ENCODE measurements around the gene ZSCAN12. TPM values are rescaled to one million over a fixed set of nuclear protein-coding genes. Genes with fewer than 3 reads are reported as not detected.
"Not testable (repeated sequence)": the region's sequence is repeated elsewhere in the genome, so short reads cannot be mapped to it uniquely, and the experiment has no call there.

Gene ZSCAN12
- 10 to 100 TPM; 11.4 to 11.5 TPM for total RNA-seq
- 1 to 10 TPM; 1.8 to 3.8 (median 3.3) TPM for polyA plus RNA-seq
- total RNA-seq: 14.8 to 41.8 (median 31.5) reads per million in 6 experiments

- Mint-ChIP-seq H3K9me3 (peaks cover 0 to 9% (median 0%) of the 10 kb centered on the region in 9 donors), H3K4me3 (peak within 1 kb of the TSS; percentile 87 to 97 (median 95)), H3K4me1 (peaks cover 29 to 49% (median 45%) of the 10 kb centered on the region in 4 donors), H3K27me3 (peaks cover 9 to 26% (median 15%) of the 10 kb centered on the region in 5 donors), H3K27ac (peak within 1 kb of the TSS; percentile 91 to 98 (median 96)), H3K36me3 (peaks cover 0 to 40% (median 36%) of the 10 kb centered on the region in 3 donors)
- peak; percentile 94 for ATAC-seq
- POLR2A ChIA-PET: interaction anchor here (0.8 to 2.2 kb wide), 6 partner anchors 16 to 263 kb away, joined by 3 to 14 read pairs (median 4); partner anchors contain the start of genes ZKSCAN4, ZSCAN23 and ZSCAN26
- peak; percentile 71 to 92 (median 84) for DNase-seq
Measured at GRCh38 chr6:28399350-28400121, at the start of gene ZSCAN12. Gene ZSCAN12 (minus strand): TSS chr6:28399747. CDS start chr6:28398405, 1,342 bp downstream.

- Mint-ChIP-seq H3K27ac (peak overlapping the region in 9 of 10 donors; percentile 9 to 84 (median 39)), H3K4me3 (peak overlapping the region in 9 of 10 donors; percentile 20 to 67 (median 46))
Measured at GRCh38 chr6:28449056-28449455, 49.5 kb upstream of the ZSCAN12 start.

DNA sequence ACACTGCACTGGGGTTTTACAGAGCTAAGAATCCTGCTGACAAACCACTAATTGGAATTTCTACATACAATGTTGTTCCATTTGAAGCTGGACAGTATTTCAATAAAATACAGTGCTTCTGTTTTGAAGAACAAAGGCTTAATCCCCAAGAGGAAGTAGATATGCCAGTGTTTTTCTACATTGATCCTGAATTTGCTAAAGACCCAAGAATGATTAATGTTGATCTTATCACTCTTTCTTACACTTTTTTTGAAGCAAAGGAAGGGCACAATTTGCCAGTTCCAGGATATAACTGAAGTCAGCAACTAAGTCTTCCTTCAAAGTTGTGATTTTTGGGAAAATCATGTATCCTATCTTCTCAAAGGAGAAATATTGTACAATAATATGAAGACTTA, 48.0 kb upstream of the ZSCAN12 start:
- peak overlapping the region in 6 of 10 donors; percentile 8 to 87 (median 58) for H3K27ac Mint-ChIP-seq
- H3K4me3 Mint-ChIP-seq: peak overlapping the region; percentile 75 to 94 (median 90)
- ATAC-seq, DNase-seq, POLR2A ChIA-PET, H3K36me3 Mint-ChIP-seq: not testable (repeated sequence)
- peaks cover 0 to 10% (median 3%) of the 10 kb centered on the region in 9 donors for H3K9me3 Mint-ChIP-seq
- peaks cover 0 to 38% (median 16%) of the 10 kb centered on the region in 5 donors for H3K27me3 Mint-ChIP-seq
- H3K4me1 Mint-ChIP-seq: peaks cover 18 to 43% (median 40%) of the 10 kb centered on the region in 4 donors

More at GRCh38 chr6:28449056-28449455, 49.5 kb upstream of the ZSCAN12 start:
- Mint-ChIP-seq H3K9me3 (peaks cover 0 to 8% (median 0%) of the 10 kb centered on the region in 9 donors), H3K36me3 (peaks cover 0 to 5% (median 0%) of the 10 kb centered on the region in 3 donors), H3K4me1 (peaks cover 10 to 28% (median 25%) of the 10 kb centered on the region in 4 donors), H3K27me3 (peaks cover 0 to 39% (median 16%) of the 10 kb centered on the region in 5 donors)
- peak in 8 of 10 donors; percentile 30 to 82 (median 60) for DNase-seq
- POLR2A ChIA-PET: interaction anchor here (0.6 kb wide), 1 partner anchor 90 kb away, joined by 3 read pairs; no protein-coding TSS in a partner anchor
- peak; percentile 95 to 97 for ATAC-seq

DNA sequence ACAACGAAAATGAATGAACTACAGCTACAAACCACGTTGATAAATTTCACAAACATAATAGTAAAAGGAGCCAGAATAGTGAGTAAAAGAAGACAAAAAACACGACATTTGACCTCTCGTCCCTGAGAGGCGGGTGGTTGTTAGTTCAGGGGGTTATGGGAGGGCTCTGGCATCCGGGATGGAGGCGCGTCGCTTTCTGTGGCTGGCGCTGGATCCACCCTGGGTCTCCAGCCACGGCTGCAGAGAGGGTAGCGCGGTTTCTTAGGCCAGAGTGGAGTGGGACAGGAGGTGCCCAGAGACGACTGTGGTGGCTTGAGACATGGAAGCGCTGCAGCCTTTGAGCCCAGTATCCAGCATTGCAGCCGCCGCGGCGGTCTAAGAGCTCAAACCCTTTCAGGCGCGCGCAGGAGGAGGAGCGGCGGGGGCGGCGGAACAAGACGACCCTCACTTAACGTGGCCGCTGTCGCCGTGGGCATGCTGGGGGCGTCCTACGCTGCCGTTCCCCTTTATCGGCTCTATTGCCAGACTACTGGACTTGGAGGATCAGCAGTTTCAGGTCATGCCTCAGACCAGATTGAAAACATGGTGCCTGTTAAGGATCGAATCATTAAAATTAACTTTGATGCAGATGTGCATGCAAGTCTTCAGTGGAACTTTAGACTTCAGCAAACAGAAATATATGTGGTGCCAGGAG, 47.4 kb upstream of the ZSCAN12 start:
- DNase-seq: peak in 2 of 10 donors; percentile 8 to 10
- POLR2A ChIA-PET: no interaction called here
- ATAC-seq: no peak
- H3K36me3 Mint-ChIP-seq: peaks cover 0 to 5% (median 0%) of the 10 kb centered on the region in 3 donors
- peaks cover 18 to 43% (median 42%) of the 10 kb centered on the region in 4 donors for H3K4me1 Mint-ChIP-seq
- H3K9me3 Mint-ChIP-seq: peaks cover 0 to 10% (median 3%) of the 10 kb centered on the region in 9 donors
- H3K27ac Mint-ChIP-seq: peak overlapping the region; percentile 21 to 88 (median 85)
- H3K27me3 Mint-ChIP-seq: peaks cover 0 to 37% (median 16%) of the 10 kb centered on the region in 5 donors
- peak overlapping the region; percentile 75 to 94 (median 90) for H3K4me3 Mint-ChIP-seq

GRCh38 chr6:28444759-28445158, 45.2 kb upstream of the ZSCAN12 start:
- Mint-ChIP-seq H3K27ac (peak overlapping the region in 6 of 10 donors; percentile 31 to 98 (median 72)), H3K27me3 (peaks cover 0 to 30% (median 16%) of the 10 kb centered on the region in 5 donors), H3K4me3 (peak overlapping the region in 7 of 10 donors; percentile 9 to 99 (median 45)), H3K4me1 (peaks cover 14 to 43% (median 42%) of the 10 kb centered on the region in 4 donors), H3K9me3 (peaks cover 0 to 10% (median 3%) of the 10 kb centered on the region in 9 donors)
- H3K36me3 Mint-ChIP-seq, ATAC-seq: not testable (repeated sequence)
- POLR2A ChIA-PET: interaction anchor here (0.6 kb wide), 1 partner anchor 46 kb away, joined by 3 read pairs; no protein-coding TSS in a partner anchor
- DNase-seq: peak in 3 of 10 donors; percentile 10 to 27 (median 23)

GRCh38 chr6:28443112-28443773, 43.7 kb upstream of the ZSCAN12 start, which contains the start of gene ZSCAN23:
Gene ZSCAN23 (minus strand): TSS chr6:28443491. CDS start chr6:28436266, 7,225 bp downstream.
- H3K27me3 Mint-ChIP-seq: peaks cover 0 to 32% (median 16%) of the 10 kb centered on the region in 5 donors
- DNase-seq: peak; percentile 63 to 95 (median 90)
- peaks cover 0 to 10% (median 3%) of the 10 kb centered on the region in 9 donors for H3K9me3 Mint-ChIP-seq
- peak within 1 kb of the TSS; percentile 94 to 99 (median 98) for H3K4me3 Mint-ChIP-seq
- peak within 1 kb of the TSS; percentile 85 to 100 (median 98) for H3K27ac Mint-ChIP-seq
- H3K36me3 Mint-ChIP-seq: peaks cover 0 to 5% (median 2%) of the 10 kb centered on the region in 3 donors
- H3K4me1 Mint-ChIP-seq: peaks cover 14 to 36% (median 33%) of the 10 kb centered on the region in 4 donors
- ATAC-seq: peak; percentile 89 to 94
- POLR2A ChIA-PET: interaction anchor here (0.6 to 1.5 kb wide), 5 partner anchors 18 to 1034 kb away, joined by 3 to 5 read pairs (median 4); partner anchors contain the start of gene ZSCAN12

GRCh38 chr6:28442586-28442985, 43.0 kb upstream of the ZSCAN12 start:
- Mint-ChIP-seq H3K27me3 (peaks cover 0 to 31% (median 16%) of the 10 kb centered on the region in 5 donors), H3K4me3 (peak overlapping the region; percentile 94 to 99 (median 98)), H3K9me3 (peaks cover 0 to 10% (median 3%) of the 10 kb centered on the region in 9 donors), H3K36me3 (peaks cover 0 to 5% (median 2%) of the 10 kb centered on the region in 3 donors), H3K27ac (peak overlapping the region; percentile 85 to 100 (median 98)), H3K4me1 (peaks cover 14 to 34% (median 33%) of the 10 kb centered on the region in 4 donors)
- DNase-seq (no peak), ATAC-seq (no peak)
- POLR2A ChIA-PET: interaction anchor here (1.0 to 1.5 kb wide), 3 partner anchors 17 to 43 kb away, joined by 3 to 4 read pairs (median 4); partner anchors contain the start of gene ZSCAN12

DNA sequence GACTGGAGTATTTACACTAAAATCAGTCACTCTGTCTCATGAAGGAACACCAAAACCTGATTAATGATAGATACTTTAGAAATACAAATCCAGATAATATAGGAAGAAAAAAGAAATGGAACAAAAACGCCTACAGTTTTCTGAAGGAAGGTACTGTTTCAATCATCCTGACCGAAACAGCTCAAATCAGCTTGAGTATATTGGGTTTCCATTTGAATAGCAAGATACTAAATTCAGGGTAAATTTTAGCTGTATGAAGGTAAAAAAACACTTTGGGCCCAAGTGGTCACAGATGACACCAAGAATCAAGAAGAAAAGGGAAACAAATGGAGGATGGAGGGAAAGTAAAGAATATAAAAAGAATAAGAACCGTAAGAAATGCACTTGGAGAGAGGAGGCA, 36.9 kb upstream of the ZSCAN12 start:
- peaks cover 0 to 8% (median 0%) of the 10 kb centered on the region in 5 donors for H3K27me3 Mint-ChIP-seq
- ATAC-seq (no peak), DNase-seq (no peak)
- POLR2A ChIA-PET: no interaction called here
- H3K9me3 Mint-ChIP-seq: no peaks in the 10 kb centered on the region
- no peak overlapping the region for H3K4me3 Mint-ChIP-seq
- peaks cover 0 to 21% (median 9%) of the 10 kb centered on the region in 3 donors for H3K36me3 Mint-ChIP-seq
- H3K4me1 Mint-ChIP-seq: peaks cover 0 to 2% (median 0%) of the 10 kb centered on the region in 4 donors
- no peak overlapping the region for H3K27ac Mint-ChIP-seq

- POLR2A ChIA-PET: no interaction called here
- Mint-ChIP-seq H3K4me3 (no peak overlapping the region), H3K36me3 (peaks cover 0 to 19% (median 11%) of the 10 kb centered on the region in 3 donors), H3K27me3 (peaks cover 0 to 8% (median 3%) of the 10 kb centered on the region in 5 donors), H3K4me1 (peaks cover 0 to 7% (median 2%) of the 10 kb centered on the region in 4 donors), H3K27ac (no peak overlapping the region), H3K9me3 (no peaks in the 10 kb centered on the region)
- no peak for DNase-seq
- no peak for ATAC-seq
Measured at GRCh38 chr6:28433119-28433518, 33.6 kb upstream of the ZSCAN12 start.

- DNase-seq: no peak
- Mint-ChIP-seq H3K27ac (no peak overlapping the region), H3K4me3 (no peak overlapping the region), H3K36me3 (peaks cover 4 to 7% (median 6%) of the 10 kb centered on the region in 3 donors), H3K9me3 (peaks cover 0 to 3% (median 0%) of the 10 kb centered on the region in 9 donors), H3K4me1 (peaks cover 6 to 19% (median 13%) of the 10 kb centered on the region in 4 donors), H3K27me3 (peaks cover 0 to 5% (median 3%) of the 10 kb centered on the region in 5 donors)
- POLR2A ChIA-PET: no interaction called here
- ATAC-seq: no peak
Measured at GRCh38 chr6:28429781-28430180, 30.2 kb upstream of the ZSCAN12 start.

Data from naive thymus-derived CD8-positive, alpha-beta T cell (primary cell).